ENCODE results near the gene SLC2A13.

SLC2A13 gene

GRCh38 chr12:39975374-39975918 is 130.4 kb downstream of the SLC2A13 start:
- peak; percentile 58 for DNase-seq (ENCODE audit: low read depth)
- H3K4me3 ChIP-seq (ENCODE audit: control insufficient read depth, low read depth, low read length): no peak overlapping the region
- TF ChIP-seq CTCF (conservative IDR thresholded peaks at IDR 0.05; ENCODE audit: control insufficient read depth, insufficient read depth, low read depth, low read length): no peak

- H3K4me3 ChIP-seq (ENCODE audit: control insufficient read depth, low read depth, low read length): no peak overlapping the region
- DNase-seq (ENCODE audit: low read depth): peak; percentile 77
- no peak for TF ChIP-seq CTCF (conservative IDR thresholded peaks at IDR 0.05; ENCODE audit: control insufficient read depth, insufficient read depth, low read depth, low read length)
Measured at GRCh38 chr12:39972119-39972518, 133.8 kb downstream of the SLC2A13 start.

DNA sequence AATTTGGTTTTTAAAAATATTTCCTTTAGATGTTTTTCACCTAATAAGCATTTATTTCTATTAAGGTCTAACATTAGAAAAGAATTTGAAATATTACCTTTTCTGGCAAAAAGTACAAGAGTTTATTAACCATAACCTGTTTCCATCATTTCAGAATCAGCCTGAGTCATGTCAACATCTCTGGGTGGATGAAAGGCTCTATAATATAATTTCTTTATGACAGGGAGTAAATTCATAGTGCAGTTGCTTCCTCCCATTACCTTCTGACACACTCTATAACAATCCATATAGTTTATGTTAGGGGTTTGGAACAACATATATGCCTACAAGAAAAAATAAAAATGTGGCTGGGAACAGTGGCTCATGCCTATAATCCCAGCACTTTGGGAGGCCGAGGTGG is 134.5 kb downstream of the SLC2A13 start:
- no peak for DNase-seq (ENCODE audit: low read depth)
- no peak for TF ChIP-seq CTCF (conservative IDR thresholded peaks at IDR 0.05; ENCODE audit: control insufficient read depth, insufficient read depth, low read depth, low read length)
- H3K4me3 ChIP-seq (ENCODE audit: control insufficient read depth, low read depth, low read length): no peak overlapping the region

DNA sequence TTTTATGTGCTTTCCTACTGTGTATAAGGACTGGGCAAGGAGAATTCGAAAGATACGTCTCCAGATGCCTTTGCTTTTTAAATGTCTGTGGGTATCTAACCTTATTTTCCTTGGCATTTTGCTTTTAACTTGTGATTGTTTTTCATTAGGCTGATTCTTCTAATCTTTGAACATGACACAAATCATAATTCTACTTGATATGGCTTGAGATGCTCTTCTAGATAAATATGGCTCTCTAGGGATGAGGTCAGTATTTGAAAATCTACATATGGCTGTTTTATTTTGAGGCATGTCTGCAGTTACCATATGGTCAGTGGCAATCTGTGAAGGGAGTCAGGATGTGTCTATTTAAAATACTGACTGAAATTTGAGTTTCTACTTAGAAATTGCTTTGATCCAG is 139.2 kb downstream of the SLC2A13 start:
- DNase-seq (ENCODE audit: low read depth): no peak
- no peak for TF ChIP-seq CTCF (conservative IDR thresholded peaks at IDR 0.05; ENCODE audit: control insufficient read depth, insufficient read depth, low read depth, low read length)
- H3K4me3 ChIP-seq (ENCODE audit: control insufficient read depth, low read depth, low read length): no peak overlapping the region

GRCh38 chr12:39966256-39966655 is 139.6 kb downstream of the SLC2A13 start:
- no peak for DNase-seq (ENCODE audit: low read depth)
- H3K4me3 ChIP-seq (ENCODE audit: control insufficient read depth, low read depth, low read length): no peak overlapping the region
- TF ChIP-seq CTCF (conservative IDR thresholded peaks at IDR 0.05; ENCODE audit: control insufficient read depth, insufficient read depth, low read depth, low read length): no peak

GRCh38 chr12:39959467-39959866 is 146.4 kb downstream of the SLC2A13 start:
- TF ChIP-seq CTCF (conservative IDR thresholded peaks at IDR 0.05; ENCODE audit: control insufficient read depth, insufficient read depth, low read depth, low read length): no peak
- no peak for DNase-seq (ENCODE audit: low read depth)
- no peak overlapping the region for H3K4me3 ChIP-seq (ENCODE audit: control insufficient read depth, low read depth, low read length)

DNA sequence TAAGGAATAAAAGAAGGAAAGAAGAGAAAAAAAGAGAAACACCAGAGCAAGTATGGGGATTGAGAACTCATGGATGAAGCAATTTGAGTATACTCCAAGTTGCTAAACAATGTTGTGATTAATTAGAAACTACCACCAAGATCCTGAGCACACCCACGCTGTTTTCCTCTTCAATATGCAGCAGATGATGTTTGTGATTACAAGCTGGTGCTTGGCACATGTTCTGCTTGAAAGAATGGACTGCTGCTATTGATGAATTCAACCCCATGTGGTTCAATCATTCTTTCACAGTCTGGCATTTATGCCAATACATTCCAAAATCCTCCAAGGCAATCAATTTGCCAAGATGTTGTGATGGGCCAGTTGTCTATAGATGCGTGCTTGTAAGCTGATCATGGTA is 146.8 kb downstream of the SLC2A13 start:
- TF ChIP-seq CTCF (conservative IDR thresholded peaks at IDR 0.05; ENCODE audit: control insufficient read depth, insufficient read depth, low read depth, low read length): no peak
- no peak overlapping the region for H3K4me3 ChIP-seq (ENCODE audit: control insufficient read depth, low read depth, low read length)
- no peak for DNase-seq (ENCODE audit: low read depth)

Data from fibroblast of mammary gland (primary cell).